HG03139 (cell line): ENCODE data around the gene TRAF1.

Experiments
- ATAC-seq: cut with Tn5 transposase; IDR thresholded peaks from one replicate; pipeline ENCODE4 v1.9.1; 2021; ENCODE audit not compliant: unreplicated experiment

The TRAF1 gene

GRCh38 chr9:120872791-120873502 lies 53.6 kb downstream of the TRAF1 start:
- ATAC-seq = no peak

GRCh38 chr9:120870206-120870605 lies 56.4 kb downstream of the TRAF1 start:
- no peak for ATAC-seq

- ATAC-seq = no peak
Observed at GRCh38 chr9:120869726-120870125, 56.9 kb downstream of the TRAF1 start.

- ATAC-seq = no peak
Observed at GRCh38 chr9:120869360-120869687, 57.3 kb downstream of the TRAF1 start.

- ATAC-seq = peak; percentile 90
Observed at GRCh38 chr9:120868676-120869359, 57.8 kb downstream of the TRAF1 start.

- no peak for ATAC-seq
Observed at GRCh38 chr9:120868339-120868675, 58.3 kb downstream of the TRAF1 start.

GRCh38 chr9:120867676-120868338 lies 58.8 kb downstream of the TRAF1 start:
- no peak for ATAC-seq

- no peak for ATAC-seq
Observed at GRCh38 chr9:120866651-120867050, 59.9 kb downstream of the TRAF1 start.

GRCh38 chr9:120865809-120866208 lies 60.8 kb downstream of the TRAF1 start:
- no peak for ATAC-seq

GRCh38 chr9:120865176-120865575 lies 61.4 kb downstream of the TRAF1 start:
- no peak for ATAC-seq

GRCh38 chr9:120864719-120865118 lies 61.9 kb downstream of the TRAF1 start:
- ATAC-seq = no peak

GRCh38 chr9:120863833-120864232 lies 62.8 kb downstream of the TRAF1 start:
- ATAC-seq = no peak

GRCh38 chr9:120862452-120862851 lies 64.1 kb downstream of the TRAF1 start:
- ATAC-seq = no peak

- no peak for ATAC-seq
Observed at GRCh38 chr9:120861935-120862334, 64.7 kb downstream of the TRAF1 start.

- no peak for ATAC-seq
Observed at GRCh38 chr9:120860083-120860482, 66.5 kb downstream of the TRAF1 start.

- ATAC-seq = no peak
Observed at GRCh38 chr9:120859361-120859760, 67.2 kb downstream of the TRAF1 start.

GRCh38 chr9:120857902-120858301 lies 68.7 kb downstream of the TRAF1 start:
- ATAC-seq = no peak

- no peak for ATAC-seq
Observed at GRCh38 chr9:120857481-120857880, 69.1 kb downstream of the TRAF1 start.

- ATAC-seq = no peak
Observed at GRCh38 chr9:120856700-120857099, 69.9 kb downstream of the TRAF1 start.

GRCh38 chr9:120855827-120856670 lies 70.5 kb downstream of the TRAF1 start:
- no peak for ATAC-seq

- no peak for ATAC-seq
Observed at GRCh38 chr9:120854596-120855327, 71.8 kb downstream of the TRAF1 start.
